SJSA1 (cell line): ENCODE results near the gene SLX1B. TPM values are rescaled to one million over a fixed set of nuclear protein-coding genes. Genes with fewer than 3 reads are reported as not detected.
"Not testable (repeated sequence)": the region's sequence is repeated elsewhere in the genome, so short reads cannot be mapped to it uniquely, and the experiment has no call there.

ENCODE experiments used
- DNase-seq, 2 experiments: peaks; one replicate each; pipeline ENCODE4 v3.0.0-alpha.2; 2015 to 2020; ENCODE audit warnings: low spot score in 2 of 2, low read depth in 1 of 2
- H3K27ac ChIP-seq: fragments of 250-450 bp; sonication (Bioruptor Pico); 2 replicates; pipeline ENCODE4 v1.5.1; 2020; ENCODE audit warnings: mild to moderate bottlenecking, moderate library complexity
- H3K27me3 ChIP-seq: fragments of 250-450 bp; sonication (Bioruptor Pico); replicated peaks from 2 replicates; pipeline ENCODE4 v1.5.1; 2020; ENCODE audit warnings: mild to moderate bottlenecking, moderate library complexity
- H3K36me3 ChIP-seq: fragments of 250-450 bp; sonication (Bioruptor Pico); 2 replicates; pipeline ENCODE4 v1.5.1; 2020; ENCODE audit warnings: mild to moderate bottlenecking
- H3K4me1 ChIP-seq: fragments of 250-450 bp; sonication (Bioruptor Pico); replicated peaks from 2 replicates; pipeline ENCODE4 v1.6.1; 2021; ENCODE audit warnings: mild to moderate bottlenecking
- H3K4me3 ChIP-seq: fragments of 250-450 bp; sonication (Bioruptor Pico); 2 replicates; pipeline ENCODE4 v1.5.1; 2020; ENCODE audit warnings: mild to moderate bottlenecking
- H3K9me3 ChIP-seq: fragments of 250-450 bp; sonication (Bioruptor Pico); replicated peaks from 2 replicates; pipeline ENCODE4 v1.5.1; 2020; ENCODE audit warnings: mild to moderate bottlenecking
- total RNA-seq: library from RNA; depleted of rRNA; stranded (reverse); fragments of >200 nt; shearing (Covaris generic); gene quantifications from 2 replicates; pipeline ENCODE4 v1.2.3, GENCODE V29; 2014; rRNA removed

SLX1B gene
- total RNA-seq, 1 experiment from 2014 or later, result 20.5 TPM

DNA sequence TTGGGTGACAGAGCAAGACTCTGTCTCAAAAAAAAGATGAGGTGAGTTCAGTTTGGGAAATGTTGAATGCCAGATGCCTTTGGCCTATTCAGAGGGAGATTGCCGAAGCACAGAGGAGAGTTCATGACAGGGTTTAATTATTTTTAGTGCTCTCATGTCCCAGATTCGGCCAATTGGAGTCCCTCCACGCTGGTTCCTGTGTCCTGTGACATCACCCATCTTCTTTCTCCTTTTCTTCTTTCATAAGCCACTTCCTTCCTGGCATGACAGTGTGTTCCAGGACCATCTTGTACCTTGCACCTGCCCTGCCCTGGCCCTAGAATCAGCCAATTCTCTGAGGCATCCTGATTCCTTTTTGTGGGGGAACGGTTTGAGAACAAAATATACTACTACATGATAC lies 17.7 kb downstream of the SLX1B start:
- not testable (repeated sequence) for H3K36me3 ChIP-seq, H3K27me3 ChIP-seq, H3K4me1 ChIP-seq, H3K27ac ChIP-seq, H3K9me3 ChIP-seq, DNase-seq, H3K4me3 ChIP-seq

DNA sequence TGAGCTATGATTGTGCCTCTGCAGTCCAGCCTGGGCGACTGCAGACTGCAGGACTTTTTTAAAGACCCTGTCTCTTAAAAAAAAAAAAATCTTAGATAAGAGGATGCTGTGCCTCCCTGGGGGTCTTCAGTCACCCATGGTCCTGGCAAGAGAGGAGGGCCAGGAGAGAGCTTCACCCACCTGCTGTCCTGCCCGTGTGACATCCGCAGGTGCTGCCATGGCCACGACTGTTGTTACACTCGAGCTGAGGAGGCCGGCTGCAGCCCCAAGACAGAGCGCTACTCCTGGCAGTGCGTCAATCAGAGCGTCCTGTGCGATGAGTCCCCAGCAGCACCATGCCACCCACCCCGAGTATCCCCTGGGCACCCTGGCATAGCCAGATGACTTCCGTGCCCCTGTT lies 27.9 kb downstream of the SLX1B start:
- DNase-seq, H3K36me3 ChIP-seq: not testable (repeated sequence)

DNA sequence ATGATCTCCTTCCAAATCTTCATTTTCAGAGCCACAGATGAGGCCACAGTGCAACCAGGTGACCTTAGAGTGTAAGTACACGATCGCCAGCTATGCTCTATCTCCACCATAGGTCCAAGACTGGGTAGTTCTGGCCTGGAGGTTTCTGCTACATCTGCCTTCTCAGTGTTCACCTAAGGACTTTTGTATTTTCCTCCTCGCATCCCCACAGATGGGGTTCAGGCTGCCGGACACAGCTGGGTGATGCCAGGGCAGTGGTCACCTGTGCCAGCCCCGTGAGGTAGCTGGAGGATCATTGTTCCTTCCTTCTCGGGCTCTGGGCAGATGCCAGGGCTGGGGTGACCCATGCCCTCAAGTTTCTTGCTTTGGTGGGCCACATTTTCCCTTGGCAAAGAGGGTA lies 52.0 kb downstream of the SLX1B start, which contains the start of gene NPIPB12:
Gene NPIPB12, minus strand, starts transcription at position 101 of the 400 bp plus-strand sequence.
- H3K27ac ChIP-seq, DNase-seq, H3K36me3 ChIP-seq, H3K4me1 ChIP-seq, H3K4me3 ChIP-seq, H3K27me3 ChIP-seq, H3K9me3 ChIP-seq: not testable (repeated sequence)

More for the DNA sequence above, 27.9 kb downstream of the SLX1B start:
- not testable (repeated sequence) for H3K4me3 ChIP-seq, H3K27me3 ChIP-seq, H3K4me1 ChIP-seq, H3K27ac ChIP-seq, H3K9me3 ChIP-seq

Other genes with a start within 250 kb of the SLX1B start
- gene NPIPB11, start 47.8 kb upstream of the SLX1B start, total RNA-seq, result 0.05 TPM in 1 of 2 replicates, not detected in the other
- gene BOLA2, start 182 bp upstream of the SLX1B start, total RNA-seq, result 18.9 and 31.9 TPM in 2 replicates
- gene SULT1A4, start 5.4 kb downstream of the SLX1B start, total RNA-seq, result 0.58 and 3.6 TPM in 2 replicates
- gene NPIPB12, start 51.9 kb downstream of the SLX1B start, total RNA-seq, result 2.8 and 5.4 TPM in 2 replicates
- gene SPN, start 208.7 kb downstream of the SLX1B start, total RNA-seq, result not detected in 2 replicates
- 0.13 and 1.9 TPM in 2 replicates for gene QPRT, start 224.6 kb downstream of the SLX1B start, total RNA-seq